Rectal smooth muscle tissue (tissue), 1 donor: ENCODE data around the gene CADM3.

Experiments
- H3K27ac ChIP-seq: one replicate; pipeline ENCODE4 v1.7.0; 2013; ENCODE audit warnings: low read depth, low read length, inconsistent platforms
- H3K27me3 ChIP-seq: one replicate; pipeline ENCODE4 v1.7.0; 2013; ENCODE audit warnings: low read length; ENCODE audit not compliant: control insufficient read depth, insufficient read depth
- H3K36me3 ChIP-seq: one replicate; pipeline ENCODE4 v1.7.0; 2013; ENCODE audit warnings: low read length; ENCODE audit not compliant: control insufficient read depth, insufficient read depth
- H3K4me1 ChIP-seq: one replicate; pipeline ENCODE4 v1.7.0; 2013; ENCODE audit warnings: low read length; ENCODE audit not compliant: control insufficient read depth, insufficient read depth
- H3K4me3 ChIP-seq: one replicate; pipeline ENCODE4 v1.7.0; 2013; ENCODE audit warnings: low read length
- H3K9ac ChIP-seq: one replicate; pipeline ENCODE4 v1.7.0; 2013; ENCODE audit warnings: low read length

CADM3 gene

DNA sequence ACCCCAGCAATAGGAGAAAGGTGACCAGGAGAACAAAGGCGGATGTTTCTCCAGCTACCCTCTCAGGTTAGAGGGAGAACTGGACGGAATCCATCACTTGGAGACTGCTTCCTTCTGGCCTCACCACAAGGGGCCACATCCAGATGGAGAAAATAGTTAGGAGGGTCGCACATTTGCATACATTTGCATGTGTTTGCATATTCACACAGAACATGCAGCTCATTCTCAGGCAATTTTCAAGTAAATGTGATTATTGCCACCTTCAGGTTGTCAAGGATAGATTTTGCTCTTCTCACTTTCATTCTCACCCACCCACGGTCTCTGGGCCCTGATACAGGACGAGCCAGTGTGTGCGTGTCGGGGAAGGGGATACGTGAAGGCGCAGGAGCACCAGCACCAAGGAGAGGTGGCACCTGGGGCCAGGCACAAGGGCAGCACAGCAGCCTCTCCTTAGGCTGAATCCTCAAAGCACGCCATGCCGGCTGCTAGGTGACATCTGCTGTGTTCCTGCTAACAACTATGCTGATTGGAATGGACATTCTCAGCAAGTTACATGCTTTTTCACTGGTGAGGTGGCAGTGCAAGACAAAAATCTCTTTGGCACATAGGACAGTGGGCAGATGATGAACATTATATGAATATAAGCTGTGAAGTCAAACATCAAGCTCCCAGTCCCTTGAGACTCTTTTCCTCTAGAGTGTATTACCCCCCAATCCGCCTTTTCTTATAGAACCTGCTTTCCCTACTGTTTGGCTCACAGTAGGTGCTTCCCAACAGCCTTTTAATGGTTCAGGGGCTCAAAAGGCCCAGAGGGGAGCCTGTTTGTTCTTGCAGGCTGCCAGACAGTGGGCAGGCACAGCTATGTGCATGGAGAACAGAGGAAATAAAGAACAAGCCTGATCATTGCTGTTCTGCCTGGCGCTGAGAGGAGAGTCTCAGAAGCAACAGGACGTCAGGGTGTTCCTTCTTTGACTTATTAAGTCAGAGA lies 47.5 kb downstream of the CADM3 start:
- no peak overlapping the region for H3K27ac ChIP-seq
- no peaks in the 10 kb centered on the region for H3K27me3 ChIP-seq
- H3K36me3 ChIP-seq, result no peaks in the 10 kb centered on the region
- no peaks in the 10 kb centered on the region for H3K4me1 ChIP-seq
- no peak overlapping the region for H3K4me3 ChIP-seq
- no peak overlapping the region for H3K9ac ChIP-seq

DNA sequence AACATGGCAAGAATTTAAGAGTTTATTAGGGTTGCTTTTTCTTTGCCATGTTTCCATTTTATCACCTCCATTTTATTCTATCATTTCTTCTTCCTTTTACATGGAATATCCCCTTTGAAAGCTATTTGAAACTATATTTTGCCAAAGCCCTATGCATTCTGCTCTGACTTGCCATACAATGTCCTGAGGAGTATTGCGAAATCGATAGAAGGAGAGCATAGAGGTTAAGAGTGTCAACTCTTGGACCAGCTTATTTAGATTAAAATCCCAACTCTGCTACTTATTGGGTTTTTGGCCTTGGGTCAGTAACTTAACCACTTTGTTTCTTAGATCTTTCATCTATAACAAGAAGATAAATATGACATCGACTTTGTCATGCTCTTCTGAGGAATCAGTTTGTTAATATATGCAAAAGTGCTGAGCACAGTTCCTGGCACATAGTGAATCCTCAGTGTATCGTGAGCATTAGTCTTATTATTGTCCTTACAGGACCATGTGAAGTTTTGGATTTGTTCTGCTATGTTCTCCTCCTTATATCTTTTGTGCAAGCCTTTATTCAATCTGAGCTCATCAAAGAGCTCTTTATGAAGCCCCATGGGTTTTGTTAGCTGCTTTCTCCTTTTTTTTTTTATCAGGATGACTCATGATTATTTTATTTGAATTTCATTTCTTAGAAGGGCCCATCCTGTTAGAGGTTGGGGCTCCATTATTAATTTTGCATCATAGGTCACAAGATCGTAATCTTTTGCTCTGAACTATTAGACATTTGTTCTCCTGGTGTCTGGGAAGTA lies 50.9 kb downstream of the CADM3 start:
- Histone ChIP-seq H3K36me3 (no peaks in the 10 kb centered on the region), H3K27me3 (no peaks in the 10 kb centered on the region), H3K4me3 (no peak overlapping the region), H3K9ac (no peak overlapping the region), H3K27ac (no peak overlapping the region), H3K4me1 (no peaks in the 10 kb centered on the region)

DNA sequence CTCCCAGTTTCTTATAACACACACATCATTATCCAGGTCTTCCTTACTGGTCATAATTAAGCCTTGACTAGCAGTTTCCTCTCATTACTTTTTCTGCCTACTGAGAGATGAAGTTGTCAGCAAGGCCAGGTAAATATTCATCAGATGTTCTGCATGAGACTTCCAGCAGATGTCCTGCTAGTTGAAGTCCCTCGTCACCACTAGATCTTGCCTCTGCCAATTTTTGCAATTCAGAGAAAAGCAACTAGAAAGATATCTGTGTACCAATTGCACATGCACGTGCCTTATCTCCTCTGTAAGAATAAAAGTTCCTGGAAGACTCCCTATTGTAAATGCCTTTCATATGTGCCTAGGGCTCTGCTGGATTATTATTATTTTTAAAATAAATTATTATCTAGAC lies 51.6 kb downstream of the CADM3 start:
- Histone ChIP-seq H3K36me3 (no peaks in the 10 kb centered on the region), H3K9ac (no peak overlapping the region), H3K4me3 (no peak overlapping the region), H3K27ac (no peak overlapping the region), H3K4me1 (no peaks in the 10 kb centered on the region), H3K27me3 (no peaks in the 10 kb centered on the region)

DNA sequence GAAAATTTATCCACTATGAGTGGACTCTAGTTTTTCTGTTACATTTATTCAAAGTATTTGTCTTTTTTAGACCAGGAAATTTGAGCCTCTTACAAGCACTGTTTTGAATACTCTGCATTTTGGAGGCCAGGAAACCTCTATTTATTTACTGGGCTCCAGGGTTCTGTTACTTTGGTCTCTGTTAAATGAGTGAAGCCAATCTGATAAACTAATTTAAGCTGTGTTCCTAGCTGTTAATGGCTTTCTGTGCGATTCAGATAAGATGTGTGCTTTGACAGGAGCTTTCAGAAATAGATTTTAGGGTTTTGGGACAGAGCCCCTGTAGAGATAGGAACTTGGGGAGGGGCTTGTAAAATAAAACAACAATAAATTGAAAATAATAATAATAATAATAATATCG lies 57.1 kb downstream of the CADM3 start:
- Histone ChIP-seq H3K4me1 (no peaks in the 10 kb centered on the region), H3K9ac (no peak overlapping the region), H3K4me3 (no peak overlapping the region), H3K27me3 (no peaks in the 10 kb centered on the region), H3K27ac (no peak overlapping the region), H3K36me3 (no peaks in the 10 kb centered on the region)

DNA sequence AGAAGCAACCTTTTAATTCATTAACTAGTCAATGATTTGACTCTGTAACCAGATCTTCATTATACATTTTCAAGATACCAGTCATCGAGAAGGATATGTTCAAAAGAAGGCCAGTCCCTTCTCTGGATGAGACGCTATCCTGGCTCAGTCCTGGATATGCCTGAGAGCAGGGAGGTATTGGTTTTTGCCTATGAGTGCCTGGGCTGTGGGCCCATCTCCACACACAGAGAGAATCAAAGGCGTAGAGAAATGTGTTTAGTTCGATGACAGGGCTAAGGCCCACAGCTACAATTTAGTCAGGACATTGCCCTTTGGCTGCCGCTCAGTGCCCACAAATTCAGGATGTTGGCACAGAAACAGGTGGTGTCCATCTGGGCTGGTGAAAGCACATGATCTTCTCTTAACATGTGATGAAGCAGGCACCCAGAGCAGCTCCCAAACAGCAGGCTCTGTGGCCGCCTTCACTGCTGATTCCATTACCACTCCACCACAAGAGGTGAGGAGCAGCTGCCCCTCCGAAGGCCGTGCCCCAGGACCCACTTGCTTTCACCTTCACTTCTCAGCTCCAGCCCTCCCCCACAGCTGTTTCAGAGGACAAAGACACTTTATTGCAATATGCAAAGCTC lies 58.0 kb downstream of the CADM3 start:
- Histone ChIP-seq H3K27me3 (no peaks in the 10 kb centered on the region), H3K4me3 (no peak overlapping the region), H3K4me1 (no peaks in the 10 kb centered on the region), H3K36me3 (no peaks in the 10 kb centered on the region), H3K27ac (no peak overlapping the region), H3K9ac (no peak overlapping the region)

DNA sequence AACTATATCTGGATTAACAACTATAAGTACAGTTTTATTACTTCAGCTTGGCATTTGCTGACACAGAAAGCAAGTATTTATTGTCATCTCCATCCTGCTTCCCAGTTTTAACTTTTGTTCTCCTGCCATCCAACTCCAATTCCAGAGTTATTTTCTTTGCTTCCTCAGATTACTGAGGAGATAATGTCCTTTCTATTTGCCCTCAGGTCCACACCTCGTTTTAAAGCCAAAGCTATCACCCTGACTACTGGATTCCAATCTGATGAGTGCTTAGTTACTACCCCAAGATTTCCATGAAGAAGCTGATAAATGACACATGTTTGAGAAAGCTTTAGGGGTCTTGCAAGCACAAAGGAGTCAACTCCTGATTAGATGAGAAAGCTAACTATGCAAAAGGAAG lies 58.5 kb downstream of the CADM3 start:
- Histone ChIP-seq H3K27ac (no peak overlapping the region), H3K4me3 (no peak overlapping the region), H3K4me1 (no peaks in the 10 kb centered on the region)

DNA sequence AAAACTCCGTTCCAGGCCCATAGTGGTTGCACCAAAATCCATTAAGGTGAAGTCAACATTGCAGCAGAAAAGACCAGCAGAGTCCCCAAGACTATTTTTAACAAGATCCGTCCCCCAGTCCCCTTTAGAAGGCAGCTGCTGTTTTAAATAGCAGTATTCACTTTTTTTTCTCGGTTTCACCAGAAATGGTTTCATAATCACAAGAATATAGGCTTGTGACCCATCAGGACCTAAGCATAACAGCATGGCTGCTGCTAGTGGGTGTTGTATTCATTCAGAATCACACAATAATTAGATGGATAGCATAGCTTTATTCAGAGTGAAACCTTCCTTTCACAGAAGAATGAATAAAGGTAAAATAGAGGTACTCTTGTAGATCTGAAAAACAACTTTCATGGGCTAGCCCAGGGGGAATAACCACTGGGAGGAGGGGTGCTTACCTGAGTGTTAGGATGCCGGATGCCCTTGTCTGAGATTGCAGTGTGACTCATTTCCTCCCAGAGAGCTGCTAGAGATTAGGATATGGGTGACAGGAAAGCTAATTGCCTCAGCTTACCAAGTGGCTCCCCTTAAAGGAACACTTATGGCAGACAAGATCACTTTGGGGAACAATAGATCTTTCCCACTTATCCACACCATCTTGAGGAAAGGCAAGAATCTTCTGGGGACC lies 68.3 kb downstream of the CADM3 start:
- no peaks in the 10 kb centered on the region for H3K4me1 ChIP-seq
- H3K4me3 ChIP-seq, result no peak overlapping the region
- no peaks in the 10 kb centered on the region for H3K36me3 ChIP-seq

More for the DNA sequence above, 58.5 kb downstream of the CADM3 start:
- H3K27me3 ChIP-seq, result no peaks in the 10 kb centered on the region
- H3K9ac ChIP-seq, result no peak overlapping the region
- H3K36me3 ChIP-seq, result no peaks in the 10 kb centered on the region

DNA sequence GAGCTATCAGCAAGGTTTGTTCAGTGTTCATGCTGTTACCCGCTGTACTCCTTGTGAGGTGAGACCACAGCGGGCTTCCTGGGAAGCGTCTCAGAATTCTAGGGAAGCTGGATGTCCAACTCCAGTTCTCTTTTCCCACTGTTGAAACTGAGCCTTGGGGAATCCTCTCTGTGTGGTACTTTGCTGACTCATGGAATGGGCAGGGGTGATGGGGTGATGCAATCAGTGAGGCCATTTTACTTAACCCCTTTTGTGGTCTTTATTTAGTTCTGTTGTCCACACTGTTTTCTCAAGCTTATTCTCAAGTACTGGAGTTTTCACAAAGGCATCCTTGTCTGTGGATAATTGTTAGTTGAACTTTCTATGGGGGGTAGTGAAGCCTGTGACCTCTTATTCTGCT lies 75.9 kb downstream of the CADM3 start:
- Histone ChIP-seq H3K4me1 (no peaks in the 10 kb centered on the region), H3K4me3 (no peak overlapping the region), H3K36me3 (no peaks in the 10 kb centered on the region), H3K27ac (no peak overlapping the region), H3K27me3 (no peaks in the 10 kb centered on the region), H3K9ac (no peak overlapping the region)

More for the DNA sequence above, 68.3 kb downstream of the CADM3 start:
- H3K27me3 ChIP-seq, result no peaks in the 10 kb centered on the region
- H3K9ac ChIP-seq, result no peak overlapping the region
- H3K27ac ChIP-seq, result no peak overlapping the region

DNA sequence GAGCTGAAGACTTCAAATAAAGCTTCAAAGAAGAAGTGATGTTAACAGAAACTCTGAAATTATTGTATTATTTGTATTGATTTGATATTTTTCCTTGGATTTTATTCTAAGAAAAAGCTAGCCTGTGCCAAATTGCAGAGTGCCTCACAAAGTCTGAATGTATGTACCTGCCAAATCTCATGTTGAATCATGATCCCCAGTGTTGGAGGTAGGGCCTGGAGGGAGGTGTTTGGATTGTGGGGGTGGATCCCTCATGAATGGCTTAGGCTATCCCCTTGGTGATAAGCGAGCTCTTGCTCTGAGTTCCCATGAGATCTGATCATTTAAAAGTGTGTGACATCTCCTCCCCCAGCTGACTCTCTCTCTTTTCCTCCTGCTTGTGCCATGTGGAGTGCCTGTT lies 76.9 kb downstream of the CADM3 start:
- Histone ChIP-seq H3K4me1 (no peaks in the 10 kb centered on the region), H3K4me3 (no peak overlapping the region), H3K36me3 (no peaks in the 10 kb centered on the region), H3K9ac (no peak overlapping the region), H3K27me3 (no peaks in the 10 kb centered on the region), H3K27ac (no peak overlapping the region)

DNA sequence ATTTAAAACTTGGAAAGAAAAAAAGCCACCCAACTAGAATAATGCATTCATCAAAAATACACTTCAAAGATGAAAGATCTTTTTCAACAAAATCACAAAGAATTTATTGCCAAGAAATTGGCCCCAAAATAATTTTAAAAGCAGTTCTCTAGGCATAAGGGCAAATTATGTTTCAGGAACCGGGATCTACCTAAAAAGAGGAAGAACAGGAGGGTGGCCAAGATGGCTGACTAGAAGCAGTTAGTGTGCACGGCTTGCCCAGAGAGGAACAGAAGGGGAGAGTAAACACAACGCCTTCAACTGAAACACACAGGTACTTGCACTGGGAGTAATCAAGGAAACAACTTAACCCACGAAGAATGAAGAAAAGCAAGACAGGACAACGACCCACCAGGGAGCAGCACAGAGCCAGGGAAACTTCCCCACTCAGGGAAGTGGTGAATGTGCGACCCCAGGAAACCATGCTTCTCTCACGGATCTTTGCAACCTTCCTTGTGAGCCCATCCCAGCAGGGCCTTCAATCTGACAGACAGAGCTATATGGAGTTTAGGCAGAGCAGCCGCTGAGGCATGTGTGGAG lies 79.3 kb downstream of the CADM3 start:
- no peaks in the 10 kb centered on the region for H3K4me1 ChIP-seq
- H3K27ac ChIP-seq, result no peak overlapping the region
- no peak overlapping the region for H3K4me3 ChIP-seq
- no peaks in the 10 kb centered on the region for H3K27me3 ChIP-seq
- no peaks in the 10 kb centered on the region for H3K36me3 ChIP-seq
- H3K9ac ChIP-seq, result no peak overlapping the region
